HepG2 (cell line): ENCODE data around the gene SAYSD1. TPM values are rescaled to one million over a fixed set of nuclear protein-coding genes. Genes with fewer than 3 reads are reported as not detected.

ENCODE experiments used
- BCL6 ChIP-seq: IDR thresholded peaks from 2 replicates; pipeline ENCODE4 v1.6.1; 2016; ENCODE audit warnings: missing genetic modification reagents, missing compliant biosample characterization
- CHCHD3 ChIP-seq: sonication (generic); formaldehyde crosslinking; IDR thresholded peaks from 2 replicates; pipeline ENCODE4 v1.8.0; 2022; ENCODE audit warnings: mild to moderate bottlenecking, missing genetic modification reagents, moderate library complexity
- ELF1 ChIP-seq: sonication (generic); formaldehyde crosslinking; IDR thresholded peaks from 2 replicates; pipeline ENCODE4 v1.4.0; 2020; ENCODE audit warnings: missing genetic modification reagents
- EZH2 ChIP-seq: conservative IDR thresholded peaks from 2 replicates; pipeline ENCODE4 v1.6.1; 2012; ENCODE audit warnings: mild to moderate bottlenecking, low read depth, low read length, moderate library complexity
- HOXD1 ChIP-seq: sonication (generic); formaldehyde crosslinking; IDR thresholded peaks from 2 replicates; pipeline ENCODE4 v1.5.0; 2020; ENCODE audit warnings: missing genetic modification reagents
- ISL2 ChIP-seq: sonication (generic); formaldehyde crosslinking; IDR thresholded peaks from 2 replicates; pipeline ENCODE4 v1.5.0; 2020; ENCODE audit warnings: missing genetic modification reagents
- JDP2 ChIP-seq: sonication (generic); formaldehyde crosslinking; IDR thresholded peaks from 2 replicates; pipeline ENCODE4 v1.8.1; 2022; ENCODE audit warnings: missing genetic modification reagents, borderline replicate concordance
- NR2F6 ChIP-seq, 2 experiments: IDR thresholded peaks; 2 replicates each; pipeline ENCODE4 v1.6.1; 2016; ENCODE audit warnings: antibody characterized with exemption in 1 of 2, mild to moderate bottlenecking in 1 of 2
- PAF1 ChIP-seq: IDR thresholded peaks from 2 replicates; pipeline ENCODE4 v1.6.1; 2016; ENCODE audit warnings: missing genetic modification reagents, missing compliant biosample characterization
- REXO4 ChIP-seq: sonication (generic); formaldehyde crosslinking; IDR thresholded peaks from 2 replicates; pipeline ENCODE4 v1.8.0; 2022; ENCODE audit warnings: missing genetic modification reagents, mild to moderate bottlenecking, borderline replicate concordance
- SALL1 ChIP-seq: sonication (generic); formaldehyde crosslinking; IDR thresholded peaks from 2 replicates; pipeline ENCODE4 v1.8.0; 2022; ENCODE audit warnings: mild to moderate bottlenecking, missing genetic modification reagents
- SNAI1 ChIP-seq: sonication (generic); formaldehyde crosslinking; IDR thresholded peaks from 2 replicates; pipeline ENCODE4 v1.5.0; 2020; ENCODE audit warnings: mild to moderate bottlenecking, missing genetic modification reagents, borderline replicate concordance
- WIZ ChIP-seq: sonication (generic); formaldehyde crosslinking; IDR thresholded peaks from 2 replicates; pipeline ENCODE4 v1.5.1; 2020; ENCODE audit warnings: mild to moderate bottlenecking, missing genetic modification reagents
- ZKSCAN5 ChIP-seq: sonication (generic); formaldehyde crosslinking; IDR thresholded peaks from 2 replicates; pipeline ENCODE4 v1.5.1; 2020; ENCODE audit warnings: mild to moderate bottlenecking, missing genetic modification reagents
- ZNF101 ChIP-seq: sonication (generic); formaldehyde crosslinking; IDR thresholded peaks from 2 replicates; pipeline ENCODE4 v1.4.0; 2020; ENCODE audit warnings: mild to moderate bottlenecking, low read depth, missing genetic modification reagents, borderline replicate concordance
- ZNF264 ChIP-seq: sonication (generic); formaldehyde crosslinking; IDR thresholded peaks from 2 replicates; pipeline ENCODE4 v1.4.0; 2020; ENCODE audit warnings: missing genetic modification reagents
- ZNF337 ChIP-seq: sonication (generic); formaldehyde crosslinking; IDR thresholded peaks from 2 replicates; pipeline ENCODE4 v1.5.1; 2020; ENCODE audit warnings: missing genetic modification reagents, low read depth, mild to moderate bottlenecking, borderline replicate concordance
- ZNF501 ChIP-seq: sonication (generic); formaldehyde crosslinking; IDR thresholded peaks from 2 replicates; pipeline ENCODE4 v1.5.1; 2020; ENCODE audit warnings: mild to moderate bottlenecking, moderate library complexity, missing genetic modification reagents
- ZNF564 ChIP-seq: sonication (generic); formaldehyde crosslinking; IDR thresholded peaks from 2 replicates; pipeline ENCODE4 v1.8.1; 2023; ENCODE audit warnings: mild to moderate bottlenecking, missing genetic modification reagents
- ZNF720 ChIP-seq: sonication (generic); formaldehyde crosslinking; IDR thresholded peaks from 2 replicates; pipeline ENCODE4 v1.4.0; 2020; ENCODE audit warnings: missing genetic modification reagents
- polyA plus RNA-seq, 8 experiments: library from polyadenylated mRNA; depleted of rRNA in 3 of 8; stranded (reverse) in 7 of 8; unstranded in 1 of 8; fragments of >200 nt; fragmentation: Illumina TruSeq in 4 of 8; extraction: Trizol in 4 of 8; gene quantifications; 2 replicates each; pipeline versions ENCODE4 v1.2.1 to v1.2.3, GENCODE V29; 2011 to 2016; ENCODE audit warnings: low read depth in 4 of 8, missing spikeins in 1 of 8, mixed read lengths in 1 of 8; ENCODE audit not compliant: insufficient read depth in 1 of 8
- total RNA-seq, 5 experiments: library from RNA; depleted of rRNA; stranded (reverse); fragments of >200 nt; fragmentation: Illumina TruSeq; extraction: Trizol; gene quantifications; 2 replicates each; pipeline ENCODE4 v1.2.3, GENCODE V29; 2016; ENCODE audit warnings: low read depth in 1 of 5
- TF ChIP-seq, protein P1 (sequence below): sonication (generic); formaldehyde crosslinking; IDR thresholded peaks from 2 replicates; pipeline ENCODE4 v1.5.0; 2020; ENCODE audit warnings: missing genetic modification reagents
- TF ChIP-seq, protein P2 (sequence below): sonication (generic); formaldehyde crosslinking; IDR thresholded peaks from 2 replicates; pipeline ENCODE4 v1.4.0; 2020; ENCODE audit warnings: missing genetic modification reagents
- TF ChIP-seq, protein P3 (sequence below): IDR thresholded peaks from 2 replicates; pipeline ENCODE4 v1.6.1; 2016; ENCODE audit warnings: missing compliant biosample characterization, missing genetic modification reagents, borderline replicate concordance
- TF ChIP-seq, protein P4 (sequence below): IDR thresholded peaks from 2 replicates; pipeline ENCODE4 v1.6.1; 2016; ENCODE audit warnings: control low read depth
- TF ChIP-seq, protein P5 (sequence below): sonication (generic); formaldehyde crosslinking; IDR thresholded peaks from 2 replicates; pipeline ENCODE4 v1.4.0; 2020; ENCODE audit warnings: missing genetic modification reagents

The SAYSD1 gene
- total and polyA plus RNA-seq, 2 of the 13 experiments (the other 11 are each of a cell fraction or from before 2014, with no cell fraction given), result 10.1 to 16.0 TPM

DNA sequence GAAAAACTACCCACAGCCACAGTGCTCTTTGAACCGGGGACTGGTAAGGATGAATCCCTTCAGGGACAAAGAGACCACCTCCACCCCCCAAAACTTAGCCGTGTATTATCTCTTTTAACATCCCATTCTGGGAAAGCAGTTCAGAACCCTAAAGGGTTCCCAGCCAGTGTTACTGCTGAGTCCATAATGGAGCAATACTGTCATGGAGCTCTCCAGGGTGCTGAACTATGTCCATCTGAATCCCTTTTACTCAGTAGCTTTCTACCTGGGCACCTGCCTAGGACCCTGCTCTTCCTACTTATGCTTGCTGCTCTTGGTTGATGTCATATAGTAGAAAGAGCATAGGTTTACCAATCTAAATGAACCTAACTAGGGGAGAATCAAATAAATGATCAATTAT lies 22.3 kb upstream of the SAYSD1 start (continued):
- TF ChIP-seq REXO4 (CRISPR knock-in tag), result no peak
- TF ChIP-seq, protein P1, sequence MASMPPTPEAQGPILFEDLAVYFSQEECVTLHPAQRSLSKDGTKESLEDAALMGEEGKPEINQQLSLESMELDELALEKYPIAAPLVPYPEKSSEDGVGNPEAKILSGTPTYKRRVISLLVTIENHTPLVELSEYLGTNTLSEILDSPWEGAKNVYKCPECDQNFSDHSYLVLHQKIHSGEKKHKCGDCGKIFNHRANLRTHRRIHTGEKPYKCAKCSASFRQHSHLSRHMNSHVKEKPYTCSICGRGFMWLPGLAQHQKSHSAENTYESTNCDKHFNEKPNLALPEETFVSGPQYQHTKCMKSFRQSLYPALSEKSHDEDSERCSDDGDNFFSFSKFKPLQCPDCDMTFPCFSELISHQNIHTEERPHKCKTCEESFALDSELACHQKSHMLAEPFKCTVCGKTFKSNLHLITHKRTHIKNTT (CRISPR knock-in tag), result no peak
- TF ChIP-seq EZH2, result no peak
- no peak for TF ChIP-seq ZKSCAN5 (CRISPR knock-in tag)
- TF ChIP-seq HOXD1, result no peak
- TF ChIP-seq WIZ (CRISPR knock-in tag), result peak; percentile 94; the same call in 1 of the 2 replicates
- TF ChIP-seq ZNF264 (CRISPR knock-in tag), result 0 out of 2 replicates have a peak, but pooled peaks have one; percentile 21
- TF ChIP-seq, protein P2, sequence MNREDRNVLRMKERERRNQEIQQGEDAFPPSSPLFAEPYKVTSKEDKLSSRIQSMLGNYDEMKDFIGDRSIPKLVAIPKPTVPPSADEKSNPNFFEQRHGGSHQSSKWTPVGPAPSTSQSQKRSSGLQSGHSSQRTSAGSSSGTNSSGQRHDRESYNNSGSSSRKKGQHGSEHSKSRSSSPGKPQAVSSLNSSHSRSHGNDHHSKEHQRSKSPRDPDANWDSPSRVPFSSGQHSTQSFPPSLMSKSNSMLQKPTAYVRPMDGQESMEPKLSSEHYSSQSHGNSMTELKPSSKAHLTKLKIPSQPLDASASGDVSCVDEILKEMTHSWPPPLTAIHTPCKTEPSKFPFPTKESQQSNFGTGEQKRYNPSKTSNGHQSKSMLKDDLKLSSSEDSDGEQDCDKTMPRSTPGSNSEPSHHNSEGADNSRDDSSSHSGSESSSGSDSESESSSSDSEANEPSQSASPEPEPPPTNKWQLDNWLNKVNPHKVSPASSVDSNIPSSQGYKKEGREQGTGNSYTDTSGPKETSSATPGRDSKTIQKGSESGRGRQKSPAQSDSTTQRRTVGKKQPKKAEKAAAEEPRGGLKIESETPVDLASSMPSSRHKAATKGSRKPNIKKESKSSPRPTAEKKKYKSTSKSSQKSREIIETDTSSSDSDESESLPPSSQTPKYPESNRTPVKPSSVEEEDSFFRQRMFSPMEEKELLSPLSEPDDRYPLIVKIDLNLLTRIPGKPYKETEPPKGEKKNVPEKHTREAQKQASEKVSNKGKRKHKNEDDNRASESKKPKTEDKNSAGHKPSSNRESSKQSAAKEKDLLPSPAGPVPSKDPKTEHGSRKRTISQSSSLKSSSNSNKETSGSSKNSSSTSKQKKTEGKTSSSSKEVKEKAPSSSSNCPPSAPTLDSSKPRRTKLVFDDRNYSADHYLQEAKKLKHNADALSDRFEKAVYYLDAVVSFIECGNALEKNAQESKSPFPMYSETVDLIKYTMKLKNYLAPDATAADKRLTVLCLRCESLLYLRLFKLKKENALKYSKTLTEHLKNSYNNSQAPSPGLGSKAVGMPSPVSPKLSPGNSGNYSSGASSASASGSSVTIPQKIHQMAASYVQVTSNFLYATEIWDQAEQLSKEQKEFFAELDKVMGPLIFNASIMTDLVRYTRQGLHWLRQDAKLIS (CRISPR knock-in tag), result no peak
- TF ChIP-seq ZNF501, result no peak
- TF ChIP-seq, protein P3, sequence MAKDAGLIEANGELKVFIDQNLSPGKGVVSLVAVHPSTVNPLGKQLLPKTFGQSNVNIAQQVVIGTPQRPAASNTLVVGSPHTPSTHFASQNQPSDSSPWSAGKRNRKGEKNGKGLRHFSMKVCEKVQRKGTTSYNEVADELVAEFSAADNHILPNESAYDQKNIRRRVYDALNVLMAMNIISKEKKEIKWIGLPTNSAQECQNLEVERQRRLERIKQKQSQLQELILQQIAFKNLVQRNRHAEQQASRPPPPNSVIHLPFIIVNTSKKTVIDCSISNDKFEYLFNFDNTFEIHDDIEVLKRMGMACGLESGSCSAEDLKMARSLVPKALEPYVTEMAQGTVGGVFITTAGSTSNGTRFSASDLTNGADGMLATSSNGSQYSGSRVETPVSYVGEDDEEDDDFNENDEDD (CRISPR knock-in tag), result no peak
- TF ChIP-seq ZNF720 (CRISPR knock-in tag), result no peak
- no peak for TF ChIP-seq SNAI1 (CRISPR knock-in tag)
- no peak for TF ChIP-seq ZNF564 (CRISPR knock-in tag)
- TF ChIP-seq, protein P4, sequence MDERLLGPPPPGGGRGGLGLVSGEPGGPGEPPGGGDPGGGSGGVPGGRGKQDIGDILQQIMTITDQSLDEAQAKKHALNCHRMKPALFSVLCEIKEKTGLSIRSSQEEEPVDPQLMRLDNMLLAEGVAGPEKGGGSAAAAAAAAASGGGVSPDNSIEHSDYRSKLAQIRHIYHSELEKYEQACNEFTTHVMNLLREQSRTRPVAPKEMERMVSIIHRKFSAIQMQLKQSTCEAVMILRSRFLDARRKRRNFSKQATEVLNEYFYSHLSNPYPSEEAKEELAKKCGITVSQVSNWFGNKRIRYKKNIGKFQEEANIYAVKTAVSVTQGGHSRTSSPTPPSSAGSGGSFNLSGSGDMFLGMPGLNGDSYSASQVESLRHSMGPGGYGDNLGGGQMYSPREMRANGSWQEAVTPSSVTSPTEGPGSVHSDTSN (CRISPR knock-in tag), result no peak
- no peak for TF ChIP-seq JDP2
- no peak for TF ChIP-seq PAF1 (CRISPR knock-in tag)
- TF ChIP-seq ZNF337 (CRISPR knock-in tag), result no peak
- no peak for TF ChIP-seq NR2F6 (IDR thresholded peaks at IDR 0.05)
- no peak for TF ChIP-seq NR2F6 (CRISPR knock-in tag; IDR thresholded peaks at IDR 0.05)
- no peak for TF ChIP-seq ISL2 (CRISPR knock-in tag)
- peak; percentile 49; the same call in 1 of the 2 replicates for TF ChIP-seq SALL1 (CRISPR knock-in tag)
- TF ChIP-seq BCL6, result peak; percentile 25; the same call in 1 of the 2 replicates
- TF ChIP-seq, protein P5, sequence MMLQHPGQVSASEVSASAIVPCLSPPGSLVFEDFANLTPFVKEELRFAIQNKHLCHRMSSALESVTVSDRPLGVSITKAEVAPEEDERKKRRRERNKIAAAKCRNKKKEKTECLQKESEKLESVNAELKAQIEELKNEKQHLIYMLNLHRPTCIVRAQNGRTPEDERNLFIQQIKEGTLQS, result no peak
- TF ChIP-seq CHCHD3 (CRISPR knock-in tag), result no peak
- no peak for TF ChIP-seq ELF1 (CRISPR knock-in tag)
- TF ChIP-seq ZNF101 (CRISPR knock-in tag), result no peak
